NT2/D1 (cell line): Measurements from ENCODE around the gene EPHA2.

Experiments used
- SUZ12 ChIP-seq: IDR thresholded peaks from 2 replicates; pipeline ENCODE4 v1.6.1; 2011; ENCODE audit not compliant: insufficient read length, insufficient read depth; ENCODE audit errors: extremely low read depth
- YY1 ChIP-seq: IDR thresholded peaks from 2 replicates; pipeline ENCODE4 v1.6.1; 2011; ENCODE audit not compliant: insufficient read length, insufficient read depth
- ZNF274 ChIP-seq: IDR thresholded peaks from 2 replicates; pipeline ENCODE4 v1.6.1; 2011; ENCODE audit warnings: mild to moderate bottlenecking, low read depth, low read length

- TF ChIP-seq ZNF274 (no peak), YY1 (no peak), SUZ12 (no peak)
Measured at GRCh38 chr1:16088996-16089395, 66.9 kb downstream of the EPHA2 start.
